GM18499 (cell line): ENCODE measurements around the gene BOK.
"Not testable (repeated sequence)": the region's sequence is repeated elsewhere in the genome, so short reads cannot be mapped to it uniquely, and the experiment has no call there.

ENCODE experiments used
- ATAC-seq: cut with Tn5 transposase; IDR thresholded peaks from one replicate; pipeline ENCODE4 v1.9.1; 2021; ENCODE audit warnings: moderate number of reproducible peaks; ENCODE audit not compliant: insufficient read depth, unreplicated experiment

Gene BOK

GRCh38 chr2:241558532-241559322 lies at the start of gene BOK:
Gene BOK (plus strand): TSS chr2:241558745. CDS start chr2:241559484, 739 bp downstream.
- ATAC-seq = no peak

- ATAC-seq = no peak
Observed at GRCh38 chr2:241509155-241509784, 49.3 kb upstream of the BOK start.

GRCh38 chr2:241511091-241511741 lies 47.3 kb upstream of the BOK start:
- no peak for ATAC-seq

GRCh38 chr2:241514553-241514952 lies 44.0 kb upstream of the BOK start:
- no peak for ATAC-seq

- no peak for ATAC-seq
Observed at GRCh38 chr2:241514986-241515737, 43.4 kb upstream of the BOK start.

- ATAC-seq = no peak
Observed at GRCh38 chr2:241516520-241516965, 42.0 kb upstream of the BOK start.

- no peak for ATAC-seq
Observed at GRCh38 chr2:241517297-241517696, 41.2 kb upstream of the BOK start.

- no peak for ATAC-seq
Observed at GRCh38 chr2:241519669-241520068, 38.9 kb upstream of the BOK start.

- ATAC-seq = no peak
Observed at GRCh38 chr2:241522477-241522876, 36.1 kb upstream of the BOK start.

GRCh38 chr2:241525818-241526780 lies 32.4 kb upstream of the BOK start:
- ATAC-seq = not testable (repeated sequence)

GRCh38 chr2:241530571-241530970 lies 28.0 kb upstream of the BOK start:
- no peak for ATAC-seq

GRCh38 chr2:241531161-241531722 lies 27.3 kb upstream of the BOK start:
- no peak for ATAC-seq

- no peak for ATAC-seq
Observed at GRCh38 chr2:241532168-241532567, 26.4 kb upstream of the BOK start.

GRCh38 chr2:241532733-241533601 lies 25.6 kb upstream of the BOK start:
- no peak for ATAC-seq

- no peak for ATAC-seq
Observed at GRCh38 chr2:241534293-241534692, 24.3 kb upstream of the BOK start.

- ATAC-seq = no peak
Observed at GRCh38 chr2:241534701-241535375, 23.7 kb upstream of the BOK start.

- ATAC-seq = no peak
Observed at GRCh38 chr2:241535871-241536655, 22.5 kb upstream of the BOK start.
